ENCODE measurements around the gene TRPC5OS.

TRPC5OS gene

GRCh38 chrX:111896148-111896547 is 20.2 kb downstream of the TRPC5OS start:
- DNase-seq (ENCODE audit: low read depth) = no peak

- DNase-seq (ENCODE audit: low read depth) = no peak
Observed at GRCh38 chrX:111914398-111915090, 38.6 kb downstream of the TRPC5OS start.

- no peak for DNase-seq (ENCODE audit: low read depth)
Observed at GRCh38 chrX:111917591-111917990, 41.6 kb downstream of the TRPC5OS start.

GRCh38 chrX:111928456-111928855 is 52.5 kb downstream of the TRPC5OS start:
- DNase-seq (ENCODE audit: low read depth) = no peak
